ENCODE results near the gene OBSCN. TPM values are rescaled to one million over a fixed set of nuclear protein-coding genes. Genes with fewer than 3 reads are reported as not detected.

OBSCN gene
- total and polyA plus RNA-seq, 2 of the 4 experiments (the other 2 are of a cell fraction), result 4.1 to 9.5 TPM

- Histone ChIP-seq H4K20me1 (ENCODE audit: insufficient read depth, low read length) (no peaks in the 10 kb centered on the region), H3K18ac (ENCODE audit: low read depth, low read length) (no peak overlapping the region), H3K9me3 (ENCODE audit: control insufficient read depth, insufficient read depth, low read length) (peaks cover 46% of the 10 kb centered on the region), H2AK9ac (replicated peaks; ENCODE audit: low read depth, low read length, poor library complexity) (no peak overlapping the region), H3K36me3 (ENCODE audit: control insufficient read depth, insufficient read depth, low read length) (peaks cover 57% of the 10 kb centered on the region), H3K79me1 (ENCODE audit: low read depth in 1 of 2, low read length in 2 of 2) (peaks cover 0 to 4% of the 10 kb centered on the region in 2 experiments; a peak in 1 of 4 replicates), H2BK120ac (ENCODE audit: low read depth, low read length) (no peak overlapping the region), H3K9ac (ENCODE audit: low read depth, low read length) (no peak overlapping the region), H3K4me2 (ENCODE audit: low read depth, low read length) (no peak overlapping the region), H3K4me1 (ENCODE audit: control insufficient read depth, insufficient read depth, low read length) (no peaks in the 10 kb centered on the region), H2AK5ac (ENCODE audit: low read depth, low read length) (no peak overlapping the region), H2BK5ac (ENCODE audit: low read depth, low read length, poor library complexity, severe bottlenecking) (no peak overlapping the region), H3K14ac (replicated peaks; ENCODE audit: low read depth, low read length) (no peak overlapping the region), H2BK15ac (ENCODE audit: low read depth, low read length) (no peak overlapping the region), H3K23ac (ENCODE audit: low read depth, low read length) (no peak overlapping the region), H4K91ac (ENCODE audit: insufficient read depth, low read depth, low read length) (no peak overlapping the region), H3K56ac (ENCODE audit: extremely low read depth, insufficient read depth, low read length) (no peak overlapping the region), H3K9me1 (ENCODE audit: insufficient read depth, low read length) (peaks cover 4% of the 10 kb centered on the region), H3K4me3 (ENCODE audit: insufficient read depth, low read depth, low read length) (no peak overlapping the region), H2BK20ac (ENCODE audit: low read depth, low read length) (no peak overlapping the region), H3K27ac (ENCODE audit: insufficient read depth, low read length) (no peak overlapping the region), H2AFZ (replicated peaks; ENCODE audit: low read length, poor library complexity) (no peak overlapping the region), H3K4ac (ENCODE audit: low read depth, low read length) (no peak overlapping the region), H4K5ac (ENCODE audit: low read depth, low read length) (no peak overlapping the region), H3K27me3 (ENCODE audit: control insufficient read depth, insufficient read depth, low read length) (no peaks in the 10 kb centered on the region), H4K8ac (ENCODE audit: low read depth in 2 of 2, low read length in 2 of 2) (no peak overlapping the region)
- in situ Hi-C loops (cut with MboI; ENCODE audit: low sequenced_read_pairs) (no loop called here), intact Hi-C loops (cut with micrococcal nuclease) (no loop called here), dilution Hi-C loops (cut with HindIII; ENCODE audit: low sequenced_read_pairs, unreplicated experiment) (no loop called here)
- POLR2A ChIA-PET (ENCODE audit: unreplicated experiment), result no interaction called here
- BruUV-seq (replicated peaks), result no TSS peak
- TF ChIP-seq RAD21 (IDR thresholded peaks at IDR 0.05; ENCODE audit: low read length) (no peak), MXI1 (IDR thresholded peaks at IDR 0.05; ENCODE audit: borderline replicate concordance, low read depth, low read length) (no peak), NFE2L2 (IDR thresholded peaks at IDR 0.05; ENCODE audit: low read depth, low read length) (no peak), FOS (IDR thresholded peaks at IDR 0.05; ENCODE audit: low read depth, low read length) (no peak), SMC3 (IDR thresholded peaks at IDR 0.05; ENCODE audit: low read depth, low read length) (no peak), RFX5 (IDR thresholded peaks at IDR 0.05; ENCODE audit: low read depth, low read length) (no peak)
- ATAC-seq (ENCODE audit: low read depth), result no peak
- DNase-seq, result no peak
- CTCF ChIA-PET, result no interaction called here
Measured at GRCh38 chr1:228242409-228242808, 34.6 kb downstream of the OBSCN start.
